ENCODE results near the gene ATR. TPM values are rescaled to one million over a fixed set of nuclear protein-coding genes. Genes with fewer than 3 reads are reported as not detected.

The ATR gene
- total RNA-seq, 4 donors from 2014 or later, result 21.0 to 53.6 (median 23.9) TPM

GRCh38 chr3:142500211-142500610, 78.3 kb downstream of the ATR start:
- Histone ChIP-seq H3K27me3 (no peaks in the 10 kb centered on the region), H3K36me3 (peaks cover 0 to 34% (median 0%) of the 10 kb centered on the region in 3 donors), H3K27ac (no peak overlapping the region), H3K9me3 (no peaks in the 10 kb centered on the region), H3K4me3 (no peak overlapping the region), H3K4me1 (no peaks in the 10 kb centered on the region)
- no peak for DNase-seq
- TF ChIP-seq POLR2A (IDR thresholded peaks at IDR 0.05) (no peak), CTCF (IDR thresholded peaks at IDR 0.05) (no peak)

DNA sequence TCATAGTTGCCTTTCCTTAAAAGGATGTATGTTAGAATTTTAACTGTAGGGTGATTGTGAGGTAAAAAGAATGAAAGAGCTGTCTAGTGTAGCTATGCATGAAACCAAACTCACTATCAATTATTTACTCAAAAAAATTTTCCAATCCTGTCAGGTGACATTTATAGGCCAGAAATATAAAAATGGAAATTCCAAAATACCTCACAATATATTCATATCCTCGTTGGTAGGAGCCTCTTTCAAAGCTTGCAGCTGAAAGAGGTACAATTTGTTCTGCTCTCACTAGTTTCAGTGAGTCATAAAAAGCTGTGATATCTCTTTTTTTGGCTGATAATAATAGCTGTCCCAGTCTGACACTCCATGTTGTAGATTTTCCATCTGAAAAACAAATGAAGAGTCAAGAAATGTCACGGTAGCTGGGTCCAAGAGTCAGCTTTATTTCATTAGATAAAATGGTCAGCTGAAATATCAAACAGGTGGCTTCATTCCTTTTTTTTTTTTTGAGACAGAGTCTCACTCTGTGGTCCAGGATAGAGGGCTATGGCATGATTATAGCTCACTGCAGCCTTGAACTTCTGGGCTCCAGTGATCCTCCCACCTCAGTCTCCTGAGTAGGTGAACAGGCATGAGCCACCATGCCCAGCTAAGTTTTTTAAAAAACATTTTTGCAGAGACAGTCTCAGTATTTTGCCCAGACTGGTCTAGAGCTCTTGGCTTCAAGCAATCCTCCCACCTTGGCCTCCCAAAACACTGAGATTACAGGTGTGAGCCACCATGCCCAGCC, 79.9 kb downstream of the ATR start:
- Histone ChIP-seq H3K4me1 (no peaks in the 10 kb centered on the region), H3K27ac (no peak overlapping the region), H3K36me3 (peaks cover 0 to 32% (median 0%) of the 10 kb centered on the region in 3 donors), H3K9me3 (no peaks in the 10 kb centered on the region), H3K27me3 (no peaks in the 10 kb centered on the region), H3K4me3 (no peak overlapping the region)
- DNase-seq, result no peak
- no peak for TF ChIP-seq CTCF (IDR thresholded peaks at IDR 0.05)
- no peak for TF ChIP-seq POLR2A (IDR thresholded peaks at IDR 0.05)

- TF ChIP-seq POLR2A (IDR thresholded peaks at IDR 0.05) (no peak), CTCF (IDR thresholded peaks at IDR 0.05) (no peak)
- H3K27ac ChIP-seq, result no peak overlapping the region
- H3K9me3 ChIP-seq, result no peaks in the 10 kb centered on the region
- H3K27me3 ChIP-seq, result no peaks in the 10 kb centered on the region
- no peak for DNase-seq
- no peaks in the 10 kb centered on the region for H3K4me1 ChIP-seq
- peaks cover 0 to 36% (median 0%) of the 10 kb centered on the region in 3 donors for H3K36me3 ChIP-seq
- no peak overlapping the region for H3K4me3 ChIP-seq
Measured at GRCh38 chr3:142497729-142498128, 80.8 kb downstream of the ATR start.

DNA sequence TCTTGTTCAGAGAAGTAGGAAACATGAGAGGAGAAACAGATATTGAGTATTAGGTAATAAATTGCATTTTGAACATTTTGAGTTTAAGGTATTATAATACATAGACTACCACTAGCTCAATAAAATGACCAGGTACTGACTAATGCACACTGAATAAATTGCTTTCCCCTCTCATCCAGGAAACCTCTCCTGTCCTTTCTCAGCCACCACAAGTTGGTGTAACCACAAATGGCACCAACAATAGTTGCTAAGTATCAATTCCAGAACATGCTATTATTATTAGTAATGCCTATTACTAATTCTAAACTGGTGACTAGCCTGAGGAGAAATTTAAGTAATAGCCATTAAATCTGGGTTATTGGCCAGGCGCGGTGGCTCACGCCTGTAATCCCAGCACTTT, 83.4 kb downstream of the ATR start:
- Histone ChIP-seq H3K4me3 (no peak overlapping the region), H3K27me3 (no peaks in the 10 kb centered on the region), H3K4me1 (no peaks in the 10 kb centered on the region), H3K27ac (no peak overlapping the region), H3K9me3 (no peaks in the 10 kb centered on the region), H3K36me3 (peaks cover 0 to 56% (median 0%) of the 10 kb centered on the region in 3 donors)
- DNase-seq, result no peak
- TF ChIP-seq POLR2A (IDR thresholded peaks at IDR 0.05), result no peak
- no peak for TF ChIP-seq CTCF (IDR thresholded peaks at IDR 0.05)

GRCh38 chr3:142492184-142492583, 86.3 kb downstream of the ATR start:
- Histone ChIP-seq H3K4me1 (no peaks in the 10 kb centered on the region), H3K4me3 (no peak overlapping the region), H3K27ac (no peak overlapping the region), H3K27me3 (no peaks in the 10 kb centered on the region), H3K9me3 (no peaks in the 10 kb centered on the region), H3K36me3 (peaks cover 0 to 57% (median 0%) of the 10 kb centered on the region in 3 donors)
- no peak for DNase-seq
- TF ChIP-seq CTCF (IDR thresholded peaks at IDR 0.05), result no peak
- no peak for TF ChIP-seq POLR2A (IDR thresholded peaks at IDR 0.05)
